Gastroesophageal sphincter (tissue), 3 donors: ENCODE data around the gene TM9SF3.

Source experiments
- POLR2AphosphoS5 ChIP-seq: sonication (generic); formaldehyde crosslinking; IDR thresholded peaks from one replicate; pipeline ENCODE4 v1.6.1; 2017; ENCODE audit warnings: antibody characterized with exemption
- TF ChIP-seq, protein P1 (sequence below), 4 experiments: fragments of 200-600 bp in 2 of 4; fragments of 450-650 bp in 2 of 4; sonication (generic) in 1 of 4; IDR thresholded peaks; one replicate each; pipeline ENCODE4 v1.5.1; 2017 to 2019; ENCODE audit warnings: antibody characterized with exemption in 4 of 4, mild to moderate bottlenecking in 2 of 4, moderate library complexity in 2 of 4

- TF ChIP-seq, protein P1, sequence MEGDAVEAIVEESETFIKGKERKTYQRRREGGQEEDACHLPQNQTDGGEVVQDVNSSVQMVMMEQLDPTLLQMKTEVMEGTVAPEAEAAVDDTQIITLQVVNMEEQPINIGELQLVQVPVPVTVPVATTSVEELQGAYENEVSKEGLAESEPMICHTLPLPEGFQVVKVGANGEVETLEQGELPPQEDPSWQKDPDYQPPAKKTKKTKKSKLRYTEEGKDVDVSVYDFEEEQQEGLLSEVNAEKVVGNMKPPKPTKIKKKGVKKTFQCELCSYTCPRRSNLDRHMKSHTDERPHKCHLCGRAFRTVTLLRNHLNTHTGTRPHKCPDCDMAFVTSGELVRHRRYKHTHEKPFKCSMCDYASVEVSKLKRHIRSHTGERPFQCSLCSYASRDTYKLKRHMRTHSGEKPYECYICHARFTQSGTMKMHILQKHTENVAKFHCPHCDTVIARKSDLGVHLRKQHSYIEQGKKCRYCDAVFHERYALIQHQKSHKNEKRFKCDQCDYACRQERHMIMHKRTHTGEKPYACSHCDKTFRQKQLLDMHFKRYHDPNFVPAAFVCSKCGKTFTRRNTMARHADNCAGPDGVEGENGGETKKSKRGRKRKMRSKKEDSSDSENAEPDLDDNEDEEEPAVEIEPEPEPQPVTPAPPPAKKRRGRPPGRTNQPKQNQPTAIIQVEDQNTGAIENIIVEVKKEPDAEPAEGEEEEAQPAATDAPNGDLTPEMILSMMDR (IDR thresholded peaks at IDR 0.05) = no peak
- TF ChIP-seq POLR2AphosphoS5 = no peak
Measured at GRCh38 chr10:96532523-96532922, 54.3 kb downstream of the TM9SF3 start.
